IPS DF 6.9 (cell line): ENCODE data around the gene GTPBP10.
A peak's percentile ranks its signal among the peaks of the same experiment; 100 is the strongest.

Source experiments
- DNase-seq: peaks from one replicate; pipeline ENCODE4 v3.0.0-alpha.2; 2013; ENCODE audit warnings: low read depth, low spot score
- H3K27ac ChIP-seq: one replicate; pipeline ENCODE4 v1.5.1; 2013; ENCODE audit warnings: low read length, control low read depth
- H3K27me3 ChIP-seq: 2 replicates; pipeline ENCODE4 v1.6.1; 2013; ENCODE audit warnings: mild to moderate bottlenecking, low read length; ENCODE audit not compliant: control insufficient read depth, insufficient read depth
- H3K36me3 ChIP-seq: 2 replicates; pipeline ENCODE4 v1.6.1; 2013; ENCODE audit warnings: low read length; ENCODE audit not compliant: control insufficient read depth, insufficient read depth
- H3K4me1 ChIP-seq: 2 replicates; pipeline ENCODE4 v1.6.1; 2013; ENCODE audit warnings: low read length; ENCODE audit not compliant: control insufficient read depth, insufficient read depth
- H3K4me3 ChIP-seq: 2 replicates; pipeline ENCODE4 v1.5.1; 2013; ENCODE audit warnings: mild to moderate bottlenecking, low read length
- H3K9me3 ChIP-seq: 2 replicates; pipeline ENCODE4 v1.6.1; 2013; ENCODE audit warnings: low read length, inconsistent platforms; ENCODE audit not compliant: control insufficient read depth, insufficient read depth
- WGBS: extraction: QIAGEN DNeasy Blood & Tissue Kit; methylation state at CpG from one replicate; pipeline ENCODE4 v1.1.7; 2013; ENCODE audit warnings: mixed read lengths, missing lambda C conversion rate; ENCODE audit not compliant: insufficient read length, insufficient coverage; 5-methylcytosine and 5-hydroxymethylcytosine counted together

Gene GTPBP10

GRCh38 chr7:90404777-90405176 is 58.3 kb downstream of the GTPBP10 start:
- no peak for DNase-seq
- WGBS = 100% methylated on average over 1 of the region's 4 CpGs
- Histone ChIP-seq H3K4me3 (no peak overlapping the region), H3K9me3 (no peaks in the 10 kb centered on the region), H3K36me3 (peaks cover 2% of the 10 kb centered on the region; the same call in 1 of the 2 replicates), H3K27me3 (no peaks in the 10 kb centered on the region; the same call in 1 of the 2 replicates), H3K27ac (no peak overlapping the region), H3K4me1 (no peaks in the 10 kb centered on the region)

- Histone ChIP-seq H3K4me3 (no peak overlapping the region), H3K4me1 (no peaks in the 10 kb centered on the region), H3K36me3 (peaks cover 2% of the 10 kb centered on the region; the same call in 1 of the 2 replicates), H3K27ac (no peak overlapping the region), H3K27me3 (no peaks in the 10 kb centered on the region; the same call in 1 of the 2 replicates), H3K9me3 (no peaks in the 10 kb centered on the region)
- WGBS = no CpG with 5 or more reads among the region's 1 CpG
- DNase-seq = no peak
Measured at GRCh38 chr7:90407484-90407821, 60.9 kb downstream of the GTPBP10 start.

GRCh38 chr7:90408142-90408541 is 61.6 kb downstream of the GTPBP10 start:
- no peak for DNase-seq

GRCh38 chr7:90409667-90410066 is 63.2 kb downstream of the GTPBP10 start:
- peaks cover 2% of the 10 kb centered on the region; the same call in 1 of the 2 replicates for H3K36me3 ChIP-seq
- H3K4me1 ChIP-seq = no peaks in the 10 kb centered on the region
- H3K27me3 ChIP-seq = no peaks in the 10 kb centered on the region; the same call in 1 of the 2 replicates
- H3K27ac ChIP-seq = no peak overlapping the region
- DNase-seq = no peak
- WGBS = no CpG with 5 or more reads among the region's 3 CpGs
- no peaks in the 10 kb centered on the region for H3K9me3 ChIP-seq
- H3K4me3 ChIP-seq = no peak overlapping the region

More at GRCh38 chr7:90408142-90408541, 61.6 kb downstream of the GTPBP10 start:
- Histone ChIP-seq H3K27ac (no peak overlapping the region), H3K27me3 (no peaks in the 10 kb centered on the region; the same call in 1 of the 2 replicates), H3K36me3 (peaks cover 2% of the 10 kb centered on the region; the same call in 1 of the 2 replicates), H3K4me1 (no peaks in the 10 kb centered on the region), H3K9me3 (no peaks in the 10 kb centered on the region), H3K4me3 (no peak overlapping the region)
- no CpG with 5 or more reads among the region's 1 CpG for WGBS

- Histone ChIP-seq H3K36me3 (peaks cover 2% of the 10 kb centered on the region; the same call in 1 of the 2 replicates), H3K27ac (no peak overlapping the region)
- WGBS = no CpG with 5 or more reads among the region's 2 CpGs
Measured at GRCh38 chr7:90411510-90411909, 65.0 kb downstream of the GTPBP10 start.

GRCh38 chr7:90412458-90413184 is 66.1 kb downstream of the GTPBP10 start:
- H3K27ac ChIP-seq = no peak overlapping the region
- H3K4me3 ChIP-seq = no peak overlapping the region
- no peaks in the 10 kb centered on the region for H3K9me3 ChIP-seq
- DNase-seq = peak; percentile 18
- no peaks in the 10 kb centered on the region for H3K4me1 ChIP-seq
- H3K27me3 ChIP-seq = no peaks in the 10 kb centered on the region
- no peaks in the 10 kb centered on the region; the same call in 1 of the 2 replicates for H3K36me3 ChIP-seq
- WGBS = no CpG with 5 or more reads among the region's 11 CpGs

More at GRCh38 chr7:90411510-90411909, 65.0 kb downstream of the GTPBP10 start:
- Histone ChIP-seq H3K4me3 (no peak overlapping the region), H3K4me1 (no peaks in the 10 kb centered on the region), H3K9me3 (no peaks in the 10 kb centered on the region), H3K27me3 (no peaks in the 10 kb centered on the region; the same call in 1 of the 2 replicates)
- DNase-seq = no peak

- H3K36me3 ChIP-seq = no peaks in the 10 kb centered on the region; the same call in 1 of the 2 replicates
- no peak overlapping the region for H3K27ac ChIP-seq
- H3K4me3 ChIP-seq = no peak overlapping the region
- no peaks in the 10 kb centered on the region for H3K27me3 ChIP-seq
- WGBS = no CpG with 5 or more reads among the region's 2 CpGs
- no peak for DNase-seq
- H3K4me1 ChIP-seq = no peaks in the 10 kb centered on the region
- no peaks in the 10 kb centered on the region for H3K9me3 ChIP-seq
Measured at GRCh38 chr7:90413185-90413528, 66.6 kb downstream of the GTPBP10 start.

GRCh38 chr7:90421651-90422050 is 75.1 kb downstream of the GTPBP10 start:
- Histone ChIP-seq H3K36me3 (no peaks in the 10 kb centered on the region), H3K27ac (no peak overlapping the region), H3K9me3 (no peaks in the 10 kb centered on the region), H3K4me1 (no peaks in the 10 kb centered on the region), H3K27me3 (no peaks in the 10 kb centered on the region), H3K4me3 (no peak overlapping the region)
- no peak for DNase-seq
- no CpG with 5 or more reads among the region's 6 CpGs for WGBS

- WGBS = no CpG with 5 or more reads among the region's 3 CpGs
- Histone ChIP-seq H3K36me3 (no peaks in the 10 kb centered on the region), H3K9me3 (no peaks in the 10 kb centered on the region), H3K4me1 (no peaks in the 10 kb centered on the region), H3K27ac (no peak overlapping the region), H3K4me3 (no peak overlapping the region), H3K27me3 (no peaks in the 10 kb centered on the region)
- no peak for DNase-seq
Measured at GRCh38 chr7:90424720-90425119, 78.2 kb downstream of the GTPBP10 start.

- Histone ChIP-seq H3K27me3 (no peaks in the 10 kb centered on the region), H3K4me3 (no peak overlapping the region), H3K36me3 (no peaks in the 10 kb centered on the region), H3K9me3 (no peaks in the 10 kb centered on the region), H3K4me1 (no peaks in the 10 kb centered on the region), H3K27ac (no peak overlapping the region)
- no CpG with 5 or more reads among the region's 2 CpGs for WGBS
- DNase-seq = no peak
Measured at GRCh38 chr7:90425376-90425775, 78.9 kb downstream of the GTPBP10 start.
